ENCODE data around the gene GADD45A.
"Not testable (repeated sequence)": the region's sequence is repeated elsewhere in the genome, so short reads cannot be mapped to it uniquely, and the experiment has no call there.

Gene GADD45A

DNA sequence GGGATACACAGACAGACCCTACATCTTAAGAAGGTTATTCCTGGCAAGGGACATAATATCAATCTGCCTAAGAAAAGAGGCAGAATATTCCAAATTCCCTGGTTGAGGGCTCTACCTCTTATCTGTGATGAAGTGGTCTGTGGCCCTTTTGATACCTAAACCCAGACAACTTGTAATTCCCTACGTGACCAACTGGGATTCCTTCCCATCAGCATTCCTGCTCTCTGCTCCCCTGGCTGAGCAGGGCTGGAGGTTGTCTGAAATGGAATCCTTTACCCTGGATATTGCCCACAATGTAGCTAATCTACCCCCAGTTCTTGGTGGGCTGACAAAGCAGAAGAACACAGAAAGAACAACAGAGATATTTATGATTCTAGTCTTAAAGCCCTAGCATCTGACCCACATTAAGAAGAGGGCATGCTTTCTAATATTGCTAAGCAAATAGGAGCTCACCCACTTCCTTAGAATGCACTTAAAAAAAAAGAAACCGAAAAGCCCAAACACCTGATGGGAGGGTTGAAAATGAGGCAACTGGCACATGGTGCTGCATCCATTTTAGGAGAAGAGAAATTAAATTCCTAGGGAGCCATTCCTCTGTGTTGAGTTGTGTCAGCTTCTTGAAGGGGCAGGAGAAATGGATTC lies 36.8 kb downstream of the GADD45A start:
- H3K4me3 ChIP-seq (ENCODE audit: low read length): no peak overlapping the region
- H2AFZ ChIP-seq (ENCODE audit: low read depth, low read length): no peak overlapping the region
- no peaks in the 10 kb centered on the region for H3K4me1 ChIP-seq (ENCODE audit: insufficient read depth, low read length)
- H3K36me3 ChIP-seq (ENCODE audit: insufficient read depth, low read length): no peaks in the 10 kb centered on the region
- H3K9me3 ChIP-seq (ENCODE audit: low read length): no peaks in the 10 kb centered on the region
- H3K27me3 ChIP-seq (ENCODE audit: insufficient read depth, low read length): no peaks in the 10 kb centered on the region

DNA sequence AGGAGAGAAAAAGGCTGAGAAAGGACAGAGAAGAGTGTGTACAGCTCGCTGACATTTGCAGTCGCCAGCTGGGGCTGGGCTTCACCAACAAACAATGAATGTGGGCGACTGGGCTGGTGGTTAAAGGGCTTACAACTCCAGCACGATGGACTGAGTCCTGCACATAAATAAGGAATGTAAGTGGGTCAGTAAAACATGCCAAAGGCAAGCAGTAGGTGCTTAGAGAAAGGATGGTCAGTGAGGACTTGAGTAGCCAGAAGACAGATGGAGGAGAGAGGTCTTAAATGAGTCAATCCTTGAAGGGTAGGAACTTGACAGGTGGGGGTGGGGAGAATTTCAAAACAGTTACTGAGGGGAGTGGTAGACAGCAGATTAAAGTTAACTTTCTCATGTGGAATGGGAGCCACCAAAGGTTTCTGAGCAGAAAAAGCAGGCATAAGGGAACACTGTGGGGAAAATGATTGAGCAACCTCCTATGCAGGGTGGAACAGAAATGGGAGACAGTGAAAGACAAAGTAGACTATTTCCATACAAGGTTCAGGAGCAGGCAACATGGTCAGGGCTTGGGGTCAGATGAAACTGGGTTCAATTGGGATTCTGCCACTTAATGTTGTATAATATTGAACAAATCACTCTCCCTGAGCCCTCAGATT lies 37.4 kb downstream of the GADD45A start:
- Histone ChIP-seq H3K27me3 (ENCODE audit: insufficient read depth, low read length) (no peaks in the 10 kb centered on the region), H3K4me1 (ENCODE audit: insufficient read depth, low read length) (no peaks in the 10 kb centered on the region), H2AFZ (ENCODE audit: low read depth, low read length) (no peak overlapping the region), H3K4me3 (ENCODE audit: low read length) (no peak overlapping the region), H3K9me3 (ENCODE audit: low read length) (no peaks in the 10 kb centered on the region), H3K36me3 (ENCODE audit: insufficient read depth, low read length) (no peaks in the 10 kb centered on the region)

DNA sequence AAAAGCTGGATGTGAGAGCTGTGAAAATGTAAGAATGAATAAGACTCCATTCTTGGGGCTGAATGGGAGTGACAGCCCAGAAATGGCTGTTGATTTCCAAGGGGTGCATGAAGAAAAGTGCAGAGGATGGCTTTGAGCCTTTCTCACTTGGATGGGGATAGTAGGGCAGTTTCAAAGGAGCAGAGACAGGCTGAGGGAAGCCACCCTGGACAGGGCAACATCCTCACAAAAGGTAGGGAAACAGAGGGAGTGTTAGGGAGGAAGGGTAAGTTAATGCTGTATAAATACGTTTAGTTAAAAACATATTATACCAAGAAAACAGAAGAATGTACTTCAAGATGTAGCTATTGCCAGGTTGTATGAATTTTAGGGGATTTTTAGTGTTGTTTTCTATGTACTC lies 38.1 kb downstream of the GADD45A start:
- H3K4me1 ChIP-seq (ENCODE audit: insufficient read depth, low read length): no peaks in the 10 kb centered on the region
- H3K4me3 ChIP-seq (ENCODE audit: low read length): no peak overlapping the region
- no peaks in the 10 kb centered on the region for H3K36me3 ChIP-seq (ENCODE audit: insufficient read depth, low read length)
- H3K9me3 ChIP-seq (ENCODE audit: low read length): no peaks in the 10 kb centered on the region
- no peaks in the 10 kb centered on the region for H3K27me3 ChIP-seq (ENCODE audit: insufficient read depth, low read length)
- no peak overlapping the region for H2AFZ ChIP-seq (ENCODE audit: low read depth, low read length)

DNA sequence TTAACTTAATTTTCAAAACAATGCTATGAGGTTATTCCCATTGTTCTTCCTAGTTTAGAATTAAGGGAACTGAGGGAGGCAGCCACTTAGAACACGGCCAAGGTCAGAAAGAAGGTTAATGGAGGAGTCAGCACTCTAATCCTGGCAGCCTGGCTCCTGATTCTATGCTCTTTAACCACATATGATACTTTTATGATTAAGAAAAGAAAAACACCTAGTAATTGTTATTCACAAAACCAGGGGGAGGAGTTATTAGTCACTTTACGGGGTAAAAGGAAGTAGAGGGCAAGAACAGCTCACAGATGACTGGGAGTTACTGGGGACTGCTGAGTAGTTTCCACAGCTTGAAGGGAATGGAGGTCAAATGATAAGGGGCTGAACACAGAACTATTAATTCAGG lies 38.6 kb downstream of the GADD45A start:
- H3K4me1 ChIP-seq (ENCODE audit: insufficient read depth, low read length): no peaks in the 10 kb centered on the region
- H3K4me3 ChIP-seq (ENCODE audit: low read length): no peak overlapping the region
- no peak overlapping the region for H2AFZ ChIP-seq (ENCODE audit: low read depth, low read length)
- H3K36me3 ChIP-seq (ENCODE audit: insufficient read depth, low read length): no peaks in the 10 kb centered on the region
- no peaks in the 10 kb centered on the region for H3K27me3 ChIP-seq (ENCODE audit: insufficient read depth, low read length)
- no peaks in the 10 kb centered on the region for H3K9me3 ChIP-seq (ENCODE audit: low read length)

DNA sequence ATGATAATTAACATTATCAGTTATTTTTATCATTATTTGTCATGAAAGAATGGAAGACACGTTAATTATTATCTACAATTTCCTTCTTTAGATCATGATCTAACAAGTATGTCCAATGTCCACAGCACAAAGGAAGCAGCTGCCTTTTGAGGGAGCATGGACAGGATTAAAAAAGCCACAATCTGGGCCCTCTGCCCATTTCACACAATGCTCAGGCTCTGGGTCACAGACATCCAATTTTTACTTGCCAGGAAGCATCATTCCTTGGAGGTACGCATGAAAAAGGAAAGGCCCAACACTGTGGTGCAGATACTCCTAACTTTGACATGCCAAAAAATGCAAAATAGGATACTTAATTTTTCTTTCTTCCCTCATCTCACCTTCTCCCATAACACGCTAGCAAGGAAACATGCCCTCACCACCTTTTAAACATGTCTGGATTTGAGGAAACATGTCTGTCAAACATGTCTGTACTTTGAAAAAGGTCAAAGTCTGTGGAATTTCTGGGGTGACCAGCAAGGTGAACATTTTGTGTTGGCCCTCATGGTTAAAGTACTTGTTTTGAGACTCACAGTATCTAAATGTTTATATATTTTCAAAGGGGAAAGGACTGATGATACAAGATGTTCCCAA lies 40.0 kb downstream of the GADD45A start:
- no peaks in the 10 kb centered on the region for H3K27me3 ChIP-seq (ENCODE audit: insufficient read depth, low read length)
- no peak overlapping the region for H2AFZ ChIP-seq (ENCODE audit: low read depth, low read length)
- no peaks in the 10 kb centered on the region for H3K4me1 ChIP-seq (ENCODE audit: insufficient read depth, low read length)
- H3K36me3 ChIP-seq (ENCODE audit: insufficient read depth, low read length): no peaks in the 10 kb centered on the region
- no peaks in the 10 kb centered on the region for H3K9me3 ChIP-seq (ENCODE audit: low read length)
- no peak overlapping the region for H3K4me3 ChIP-seq (ENCODE audit: low read length)

DNA sequence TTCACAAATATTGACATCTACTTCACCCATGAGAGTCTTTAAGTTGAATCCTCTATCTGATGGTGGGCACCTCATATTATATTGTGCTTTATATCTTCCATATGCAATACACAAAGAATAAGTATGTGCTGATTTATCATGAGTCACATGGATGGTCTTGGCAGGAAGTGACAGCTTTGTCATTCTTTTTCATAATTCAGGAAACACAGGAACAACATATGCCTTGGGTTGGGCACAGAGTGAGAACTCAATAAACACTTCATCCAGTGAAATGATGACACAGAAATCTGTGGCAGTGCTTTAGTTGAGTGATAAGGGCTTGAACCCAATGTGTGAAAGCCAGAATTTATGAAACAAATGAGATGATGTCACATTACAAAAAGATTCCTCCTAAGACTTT lies 41.2 kb downstream of the GADD45A start:
- no peak overlapping the region for H3K4me3 ChIP-seq (ENCODE audit: low read length)
- H3K4me1 ChIP-seq (ENCODE audit: insufficient read depth, low read length): no peaks in the 10 kb centered on the region
- no peaks in the 10 kb centered on the region for H3K27me3 ChIP-seq (ENCODE audit: insufficient read depth, low read length)
- H2AFZ ChIP-seq (ENCODE audit: low read depth, low read length): no peak overlapping the region
- no peaks in the 10 kb centered on the region for H3K9me3 ChIP-seq (ENCODE audit: low read length)
- no peaks in the 10 kb centered on the region for H3K36me3 ChIP-seq (ENCODE audit: insufficient read depth, low read length)

DNA sequence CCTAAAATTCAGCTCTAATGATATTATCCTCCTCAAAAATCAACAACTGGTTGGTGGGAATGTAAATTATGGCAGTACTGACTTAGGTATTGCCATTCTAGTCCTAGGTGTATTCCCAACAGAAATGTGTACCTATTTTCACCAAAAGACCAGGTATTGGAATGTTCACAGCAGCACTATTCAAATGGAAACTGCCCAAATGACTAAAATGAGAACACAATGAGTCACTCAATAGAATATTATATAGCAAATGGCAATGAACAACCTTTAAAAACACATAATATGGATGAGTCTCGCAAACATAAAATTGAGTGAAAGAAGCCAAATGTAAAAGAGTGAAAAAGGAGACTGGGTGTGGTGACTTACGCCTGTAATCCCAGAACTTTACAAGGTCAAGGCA lies 44.9 kb downstream of the GADD45A start:
- Histone ChIP-seq H3K9me3 (ENCODE audit: low read length) (no peaks in the 10 kb centered on the region), H3K36me3 (ENCODE audit: insufficient read depth, low read length) (no peaks in the 10 kb centered on the region), H3K4me3 (ENCODE audit: low read length) (no peak overlapping the region), H3K27me3 (ENCODE audit: insufficient read depth, low read length) (no peaks in the 10 kb centered on the region), H2AFZ (ENCODE audit: low read depth, low read length) (no peak overlapping the region), H3K4me1 (ENCODE audit: insufficient read depth, low read length) (no peaks in the 10 kb centered on the region)

DNA sequence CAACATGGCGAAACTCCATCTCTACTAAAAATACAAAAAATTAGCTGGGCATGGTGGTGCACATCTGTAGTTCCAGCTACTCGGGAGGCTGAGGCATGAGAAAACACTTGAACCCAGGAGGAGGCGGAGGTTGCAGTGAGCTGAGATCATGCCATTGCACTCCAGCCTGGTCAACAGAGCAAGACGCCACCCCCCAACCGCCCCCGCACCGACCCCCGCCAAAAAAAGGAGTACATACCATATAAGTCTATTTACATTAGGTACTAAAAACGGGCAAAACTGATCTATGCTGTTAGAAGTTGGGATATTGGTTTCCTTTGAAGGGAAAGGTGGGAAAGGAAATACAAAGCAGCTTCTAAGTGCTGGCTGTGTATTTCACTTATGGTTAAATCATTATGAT lies 45.3 kb downstream of the GADD45A start:
- H3K36me3 ChIP-seq (ENCODE audit: insufficient read depth, low read length); H3K4me3 ChIP-seq (ENCODE audit: low read length); H3K27me3 ChIP-seq (ENCODE audit: insufficient read depth, low read length); H2AFZ ChIP-seq (ENCODE audit: low read depth, low read length); H3K9me3 ChIP-seq (ENCODE audit: low read length); H3K4me1 ChIP-seq (ENCODE audit: insufficient read depth, low read length): not testable (repeated sequence)

DNA sequence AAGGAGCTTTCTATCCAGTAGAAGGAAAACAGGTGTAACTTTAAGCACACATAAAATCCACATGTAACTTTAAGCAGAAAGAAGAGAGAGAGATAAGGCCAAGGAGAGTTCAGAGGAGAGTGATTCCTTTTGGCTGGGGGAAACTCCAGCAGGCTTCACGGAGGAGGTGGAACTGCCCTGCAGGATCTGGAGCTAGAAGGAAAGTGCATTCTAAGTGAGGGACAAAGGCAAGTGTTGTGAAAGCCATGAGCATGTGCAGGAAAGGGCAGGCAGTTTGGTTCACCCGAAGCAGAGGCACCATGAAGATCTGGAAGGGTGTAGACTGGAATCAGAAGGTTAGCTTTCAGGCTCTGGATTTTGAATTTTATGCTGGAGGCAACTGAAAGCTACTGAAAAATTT lies 46.3 kb downstream of the GADD45A start:
- Histone ChIP-seq H3K36me3 (ENCODE audit: insufficient read depth, low read length) (no peaks in the 10 kb centered on the region), H3K4me3 (ENCODE audit: low read length) (no peak overlapping the region), H3K4me1 (ENCODE audit: insufficient read depth, low read length) (peaks cover 6% of the 10 kb centered on the region), H2AFZ (ENCODE audit: low read depth, low read length) (no peak overlapping the region), H3K27me3 (ENCODE audit: insufficient read depth, low read length) (no peaks in the 10 kb centered on the region), H3K9me3 (ENCODE audit: low read length) (no peaks in the 10 kb centered on the region)

DNA sequence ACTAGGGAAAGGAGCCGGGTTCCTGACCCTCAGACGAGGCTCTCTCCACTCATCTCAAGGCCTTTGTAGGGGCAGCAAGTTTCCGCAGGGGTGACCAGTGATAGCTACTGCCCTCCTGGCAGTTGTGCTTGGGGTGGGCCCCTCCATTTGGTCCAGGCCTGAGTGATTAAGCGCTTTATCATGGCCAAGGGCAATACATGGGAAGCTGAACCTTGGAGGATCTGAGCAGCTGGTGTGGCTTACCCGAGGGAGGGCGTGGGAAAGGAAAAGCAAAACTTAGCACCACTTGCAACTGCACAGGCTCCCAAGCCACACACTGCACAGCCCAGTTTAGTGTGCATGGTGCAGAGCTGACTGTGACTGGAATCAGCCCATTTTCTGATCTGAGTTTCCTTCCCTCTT lies 47.8 kb downstream of the GADD45A start:
- Histone ChIP-seq H2AFZ (ENCODE audit: low read depth, low read length) (no peak overlapping the region), H3K4me1 (ENCODE audit: insufficient read depth, low read length) (peaks cover 10% of the 10 kb centered on the region), H3K9me3 (ENCODE audit: low read length) (no peaks in the 10 kb centered on the region), H3K27me3 (ENCODE audit: insufficient read depth, low read length) (no peaks in the 10 kb centered on the region), H3K36me3 (ENCODE audit: insufficient read depth, low read length) (no peaks in the 10 kb centered on the region), H3K4me3 (ENCODE audit: low read length) (no peak overlapping the region)

DNA sequence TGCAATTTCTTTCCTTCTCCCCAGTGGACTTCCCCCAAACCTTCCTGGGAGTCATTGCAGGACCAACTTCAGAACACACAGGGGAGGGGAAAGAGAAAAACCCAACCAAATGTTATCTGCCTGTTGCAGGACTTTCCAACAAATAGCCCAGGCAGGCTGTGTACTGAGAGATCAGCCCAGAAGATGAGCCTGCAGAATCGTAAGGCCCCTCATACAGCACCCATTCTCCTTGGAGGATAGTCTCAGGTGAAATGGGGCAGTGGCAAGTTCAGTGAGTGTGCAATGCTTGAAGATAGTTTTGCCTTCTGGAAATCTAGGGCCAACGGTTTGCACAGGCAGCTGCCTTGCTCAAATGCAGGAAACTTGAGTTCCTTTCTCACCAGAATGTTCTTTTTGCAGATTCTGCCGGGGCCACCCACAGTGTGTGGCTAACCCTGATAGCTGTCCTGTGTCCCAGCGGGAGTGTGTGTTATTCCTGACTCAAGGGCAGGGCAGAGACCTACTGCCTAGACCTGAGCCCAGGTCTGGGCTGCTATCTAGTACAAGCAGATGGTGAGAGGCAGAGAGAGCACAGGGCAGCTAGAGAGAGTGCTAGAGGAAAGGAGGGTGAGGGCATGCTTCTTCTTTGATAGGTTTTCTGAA lies 48.8 kb downstream of the GADD45A start:
- H3K9me3 ChIP-seq (ENCODE audit: low read length): no peaks in the 10 kb centered on the region
- no peaks in the 10 kb centered on the region for H3K27me3 ChIP-seq (ENCODE audit: insufficient read depth, low read length)
- no peaks in the 10 kb centered on the region for H3K36me3 ChIP-seq (ENCODE audit: insufficient read depth, low read length)
- no peak overlapping the region for H3K4me3 ChIP-seq (ENCODE audit: low read length)
- no peak overlapping the region for H2AFZ ChIP-seq (ENCODE audit: low read depth, low read length)
- peaks cover 10% of the 10 kb centered on the region for H3K4me1 ChIP-seq (ENCODE audit: insufficient read depth, low read length)

DNA sequence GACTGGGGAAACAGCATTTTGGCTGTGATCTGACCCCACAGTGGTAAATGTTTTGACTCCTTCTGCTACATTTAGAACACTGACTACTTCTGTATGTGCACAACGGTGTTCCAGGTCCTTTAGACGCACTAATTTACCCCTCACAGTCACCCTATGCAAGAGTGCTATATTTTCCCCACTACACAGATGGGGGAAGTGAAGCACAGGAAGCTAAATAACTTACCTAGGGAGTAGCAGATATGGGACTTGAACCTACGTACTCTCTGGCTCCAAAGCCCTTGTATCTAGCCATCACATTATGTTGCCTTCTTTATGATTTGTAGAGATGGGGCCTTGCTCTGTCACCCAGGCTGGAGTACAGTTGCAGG lies 49.3 kb downstream of the GADD45A start:
- Histone ChIP-seq H3K4me3 (ENCODE audit: low read length) (no peak overlapping the region), H2AFZ (ENCODE audit: low read depth, low read length) (no peak overlapping the region), H3K27me3 (ENCODE audit: insufficient read depth, low read length) (no peaks in the 10 kb centered on the region), H3K36me3 (ENCODE audit: insufficient read depth, low read length) (no peaks in the 10 kb centered on the region), H3K4me1 (ENCODE audit: insufficient read depth, low read length) (peaks cover 10% of the 10 kb centered on the region), H3K9me3 (ENCODE audit: low read length) (no peaks in the 10 kb centered on the region)

DNA sequence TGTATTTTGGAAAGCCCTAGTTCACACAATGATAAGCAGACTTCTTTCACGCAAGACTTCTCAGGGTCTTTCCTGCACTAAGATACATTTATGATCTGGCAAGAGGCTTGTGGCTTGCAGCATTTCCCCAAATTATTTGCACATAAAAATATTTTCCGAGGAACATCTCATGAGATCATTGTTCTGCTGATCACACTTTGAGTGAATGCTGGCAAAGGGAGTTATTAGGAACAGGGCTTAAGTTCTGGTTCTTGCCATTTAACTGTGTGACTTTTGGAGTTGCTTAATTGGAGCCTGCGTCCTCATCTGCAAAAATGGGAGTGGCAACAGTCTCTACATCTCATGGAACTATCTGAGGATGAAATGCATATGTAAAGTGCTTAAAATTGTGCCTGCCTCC lies 50.2 kb downstream of the GADD45A start:
- no peaks in the 10 kb centered on the region for H3K36me3 ChIP-seq (ENCODE audit: insufficient read depth, low read length)
- no peaks in the 10 kb centered on the region for H3K27me3 ChIP-seq (ENCODE audit: insufficient read depth, low read length)
- H3K4me1 ChIP-seq (ENCODE audit: insufficient read depth, low read length): peaks cover 10% of the 10 kb centered on the region
- no peaks in the 10 kb centered on the region for H3K9me3 ChIP-seq (ENCODE audit: low read length)
- no peak overlapping the region for H3K4me3 ChIP-seq (ENCODE audit: low read length)
- no peak overlapping the region for H2AFZ ChIP-seq (ENCODE audit: low read depth, low read length)

All from neuron (in vitro differentiated cells).